Measurements from ENCODE around the gene SERPINA5.

DNA sequence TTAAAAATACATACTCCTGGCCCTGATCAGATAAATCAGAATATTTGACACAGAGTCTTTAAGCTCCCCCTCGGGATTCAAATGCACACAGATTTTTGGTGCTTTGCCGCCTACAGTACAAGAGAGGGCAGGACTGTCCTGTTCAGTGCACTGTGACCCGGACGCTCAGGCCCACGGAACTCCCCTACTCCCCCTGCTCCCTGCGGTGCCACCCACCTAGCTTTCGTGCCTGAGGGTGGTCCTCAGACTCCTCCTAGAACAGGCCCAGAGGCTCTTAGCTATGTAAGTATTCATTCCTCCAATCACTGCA lies 17.2 kb downstream of the SERPINA5 start:
- TF ChIP-seq GATA2 (IDR thresholded peaks at IDR 0.05; ENCODE audit: low read depth, low read length) (no peak), GATA3 (IDR thresholded peaks at IDR 0.05; ENCODE audit: low read depth, low read length) (no peak)
